HCT116 (cell line): Measurements from ENCODE around the gene DAAM1. TPM values are rescaled to one million over a fixed set of nuclear protein-coding genes. Genes with fewer than 3 reads are reported as not detected.
A peak's percentile ranks its signal among the peaks of the same experiment; 100 is the strongest.

Experiments
- ATAC-seq: fragments of 200-7000 bp; cut with Tn5 transposase; 2 replicates; pipeline ENCODE4 v1.9.1; 2020; ENCODE audit warnings: mild to moderate bottlenecking, moderate library complexity
- BruUV-seq: library from RNA; stranded (reverse); fragments of 400-500 nt; replicated peaks from 2 replicates; lab custom pipeline; 2021; lab: Mats Ljungman, UMichigan
- CTCF ChIA-PET: fragments of 300-600 bp; sonication (Branson Sonifier 250); formaldehyde crosslinking; loops from one replicate; lab custom pipeline; 2021; ENCODE audit warnings: antibody characterized with exemption; lab: Charles Lee
- POLR2A ChIA-PET: fragments of 300-600, 350-600 bp; sonication (Branson Sonifier 250); formaldehyde crosslinking; loops from one replicate; lab custom pipeline; 2021; ENCODE audit warnings: antibody characterized with exemption; lab: Charles Lee
- RAD21 ChIA-PET, 2 experiments: fragments of 300-600 bp; sonication (Branson Sonifier 250); formaldehyde crosslinking; loops; one replicate each; lab custom pipeline; 2023; ENCODE audit warnings: low total read pairs in 2 of 2; ENCODE audit not compliant: uncharacterized antibody in 2 of 2, unreplicated experiment in 2 of 2, low non-redundant PET in 1 of 2; lab: Charles Lee
- DNase-seq: peaks from one replicate; pipeline ENCODE4 v3.0.0-alpha.2; 2010; ENCODE audit warnings: low read depth, low spot score
- H2AFZ ChIP-seq: fragments of 200-600 bp; shearing (Covaris generic), sonication (generic); 2 replicates; pipeline ENCODE4 v1.6.1; 2017; ENCODE audit warnings: low read depth, mixed run types, mixed read lengths, antibody characterized with exemption, low read length; ENCODE audit not compliant: poor library complexity, severe bottlenecking
- H3K27ac ChIP-seq: 2 replicates; pipeline ENCODE4 v1.5.1; 2012; ENCODE audit warnings: low read depth, low read length
- H3K27me3 ChIP-seq: fragments of 200-600 bp; sonication (generic); 2 replicates; pipeline ENCODE4 v1.6.1; 2016; ENCODE audit warnings: mixed run types, low read length, mixed read lengths; ENCODE audit not compliant: insufficient read depth
- H3K36me3 ChIP-seq, 2 experiments: fragments of 200-500 bp in 1 of 2; fragments of 200-600 bp in 1 of 2; sonication (Bioruptor generic) in 1 of 2; sonication (generic) in 1 of 2; 2 replicates each; pipeline versions ENCODE4 v1.5.1 to v1.6.1; 2014 to 2016; ENCODE audit warnings: low read length in 2 of 2, inconsistent platforms in 1 of 2, mixed read lengths in 1 of 2, mixed run types in 1 of 2; ENCODE audit not compliant: insufficient read depth in 2 of 2, control insufficient read depth in 1 of 2
- H3K4me1 ChIP-seq, 2 experiments: fragments of 200-600 bp in 1 of 2; sonication (generic) in 1 of 2; 2 replicates each; pipeline versions ENCODE4 v1.5.1 to v1.6.1; 2012 to 2017; ENCODE audit warnings: low read length in 2 of 2, inconsistent platforms in 1 of 2, mild to moderate bottlenecking in 1 of 2, mixed read lengths in 1 of 2, mixed run types in 1 of 2, moderate library complexity in 1 of 2; ENCODE audit not compliant: insufficient read depth in 2 of 2, control insufficient read depth in 1 of 2
- H3K4me2 ChIP-seq: fragments of 200-600 bp; sonication (generic); 2 replicates; pipeline ENCODE4 v1.6.1; 2017; ENCODE audit warnings: mixed run types, low read length, mixed read lengths
- H3K4me3 ChIP-seq, 2 experiments: fragments of 200-600 bp in 1 of 2; sonication (generic) in 1 of 2; replicated peaks in 1 of 2; 2 replicates each; pipeline ENCODE4 v1.5.1; 2011 to 2016; ENCODE audit warnings: low read length in 2 of 2, control low read depth in 1 of 2, low read depth in 1 of 2, mild to moderate bottlenecking in 1 of 2, mixed read lengths in 1 of 2, mixed run types in 1 of 2
- H3K79me2 ChIP-seq: fragments of 200-600 bp; sonication (generic); 2 replicates; pipeline ENCODE4 v1.6.1; 2017; ENCODE audit warnings: mild to moderate bottlenecking, mixed run types, low read length, moderate library complexity, mixed read lengths; ENCODE audit not compliant: insufficient read depth
- H3K9ac ChIP-seq: fragments of 200-600 bp; sonication (generic); 2 replicates; pipeline ENCODE4 v1.6.1; 2016; ENCODE audit warnings: low read length, mixed read lengths
- H3K9me2 ChIP-seq: fragments of 200-600 bp; sonication (generic), shearing (Covaris generic); 2 replicates; pipeline ENCODE4 v1.6.1; 2017; ENCODE audit warnings: mixed run types, mild to moderate bottlenecking, moderate library complexity; ENCODE audit not compliant: insufficient read depth
- H3K9me3 ChIP-seq, 2 experiments: fragments of 200-500 bp in 1 of 2; fragments of 200-600 bp in 1 of 2; sonication (Bioruptor generic) in 1 of 2; sonication (generic) in 1 of 2; 2 replicates each; pipeline ENCODE4 v1.6.1; 2014 to 2017; ENCODE audit warnings: low read length in 2 of 2, mixed read lengths in 2 of 2, inconsistent platforms in 1 of 2, low read depth in 1 of 2, mild to moderate bottlenecking in 1 of 2, mixed run types in 1 of 2, moderate library complexity in 1 of 2; ENCODE audit not compliant: control insufficient read depth in 1 of 2, insufficient read depth in 1 of 2
- H4K20me1 ChIP-seq: fragments of 200-600 bp; sonication (generic), shearing (Covaris generic); 2 replicates; pipeline ENCODE4 v1.6.1; 2017; ENCODE audit warnings: mixed run types, mild to moderate bottlenecking, moderate library complexity; ENCODE audit not compliant: insufficient read depth
- ATF3 ChIP-seq: IDR thresholded peaks from 2 replicates; pipeline ENCODE4 v1.6.1; 2012
- CEBPB ChIP-seq: IDR thresholded peaks from 2 replicates; pipeline ENCODE4 v1.6.1; 2012; ENCODE audit warnings: low read depth
- EGR1 ChIP-seq: IDR thresholded peaks from 2 replicates; pipeline ENCODE4 v1.6.1; 2012; ENCODE audit warnings: low read depth
- EZH2 ChIP-seq: fragments of 200-600 bp; sonication (generic); IDR thresholded peaks from 2 replicates; pipeline ENCODE4 v1.6.1; 2017; ENCODE audit warnings: antibody characterized with exemption, mixed run types
- FOSL1 ChIP-seq: IDR thresholded peaks from 2 replicates; pipeline ENCODE4 v1.6.1; 2012; ENCODE audit warnings: low read depth
- POLR2A ChIP-seq: IDR thresholded peaks from 2 replicates; pipeline ENCODE4 v1.7.0; 2011; ENCODE audit warnings: borderline replicate concordance; ENCODE audit not compliant: insufficient read depth, insufficient read length; ENCODE audit errors: extremely low read depth
- RAD21 ChIP-seq: IDR thresholded peaks from 2 replicates; pipeline ENCODE4 v1.6.1; 2012; ENCODE audit warnings: low read depth, mild to moderate bottlenecking
- SIN3A ChIP-seq: IDR thresholded peaks from 2 replicates; pipeline ENCODE4 v1.6.1; 2012; ENCODE audit warnings: low read depth
- SP1 ChIP-seq: IDR thresholded peaks from 2 replicates; pipeline ENCODE4 v1.6.1; 2012; ENCODE audit warnings: low read depth
- ZBTB33 ChIP-seq: IDR thresholded peaks from 2 replicates; pipeline ENCODE4 v1.6.1; 2011; ENCODE audit warnings: mild to moderate bottlenecking, low read length, moderate library complexity; ENCODE audit not compliant: insufficient replicate concordance; ENCODE audit errors: extremely low read depth
- ZNF274 ChIP-seq: fragments of 200-500 bp; sonication (Bioruptor generic); IDR thresholded peaks from 2 replicates; pipeline ENCODE4 v1.6.1; 2014; ENCODE audit warnings: mild to moderate bottlenecking, low read depth, low read length, inconsistent platforms
- intact Hi-C: fragments of 100-400 bp; cut with micrococcal nuclease; formaldehyde crosslinking; loops from 2 replicates; pipeline ENCODE4 v1.10.0; 2022
- total RNA-seq: library from RNA; stranded (reverse); gene quantifications from one replicate; pipeline ENCODE4 v1.2.1, GENCODE V29; 2021; ENCODE audit not compliant: unreplicated experiment

Gene DAAM1
- total RNA-seq, 1 experiment from 2014 or later = 10.7 TPM

GRCh38 chr14:59161561-59162175 lies 26.8 kb upstream of the DAAM1 start:
- DNase-seq (peak; percentile 10), ATAC-seq (no peak)
- ChIA-PET CTCF (no interaction called here), RAD21 (no interaction called here), POLR2A (no interaction called here)
- no peak overlapping the region for H3K27ac ChIP-seq
- no peaks in the 10 kb centered on the region for H3K36me3 ChIP-seq
- H3K4me1 ChIP-seq = no peaks in the 10 kb centered on the region
- TF ChIP-seq ZBTB33 (no peak), POLR2A (no peak), EZH2 (no peak), CEBPB (no peak), FOSL1 (no peak), SP1 (no peak), EGR1 (no peak), ATF3 (no peak), SIN3A (no peak), RAD21 (no peak), ZNF274 (no peak)
- no peak overlapping the region for H3K4me2 ChIP-seq
- intact Hi-C loops = no loop called here
- no peaks in the 10 kb centered on the region for H3K9me3 ChIP-seq
- BruUV-seq = no TSS peak
- H3K9ac ChIP-seq = no peak overlapping the region
- H4K20me1 ChIP-seq = no peaks in the 10 kb centered on the region
- no peaks in the 10 kb centered on the region for H3K79me2 ChIP-seq
- H2AFZ ChIP-seq = no peak overlapping the region
- no peak overlapping the region for H3K4me3 ChIP-seq
- no peaks in the 10 kb centered on the region for H3K27me3 ChIP-seq
- H3K9me2 ChIP-seq = no peaks in the 10 kb centered on the region
